Mesendoderm (in vitro differentiated cells): Measurements from ENCODE around the gene IGSF8.

Experiments used
- DNase-seq: peaks from one replicate; pipeline ENCODE4 v3.0.0; 2013
- H2AK5ac ChIP-seq: 2 replicates; pipeline ENCODE4 v1.6.1; 2013; ENCODE audit warnings: low read length, inconsistent platforms
- H2BK120ac ChIP-seq: 2 replicates; pipeline ENCODE4 v1.6.1; 2013; ENCODE audit warnings: low read depth, mild to moderate bottlenecking, low read length, moderate library complexity, mixed read lengths
- H2BK15ac ChIP-seq: replicated peaks from 2 replicates; pipeline ENCODE4 v1.6.1; 2013; ENCODE audit warnings: low read depth, mild to moderate bottlenecking, moderate library complexity
- H2BK5ac ChIP-seq: 2 replicates; pipeline ENCODE4 v1.6.1; 2013; ENCODE audit warnings: low read length, inconsistent platforms
- H3K18ac ChIP-seq: 2 replicates; pipeline ENCODE4 v1.6.1; 2013; ENCODE audit warnings: mild to moderate bottlenecking, low read length, mixed read lengths
- H3K23ac ChIP-seq: one replicate; pipeline ENCODE4 v1.6.1; 2013; ENCODE audit warnings: low read length
- H3K27ac ChIP-seq: 2 replicates; pipeline ENCODE4 v1.5.1; 2013; ENCODE audit warnings: low read depth, mild to moderate bottlenecking, inconsistent platforms, low read length, moderate library complexity
- H3K27me3 ChIP-seq: 2 replicates; pipeline ENCODE4 v1.6.1; 2013; ENCODE audit warnings: low read length, control low read depth, mild to moderate bottlenecking, inconsistent platforms; ENCODE audit not compliant: insufficient read depth, poor library complexity
- H3K36me3 ChIP-seq: 2 replicates; pipeline ENCODE4 v1.6.1; 2013; ENCODE audit warnings: low read length, inconsistent platforms; ENCODE audit not compliant: control insufficient read depth, insufficient read depth
- H3K4ac ChIP-seq: one replicate; pipeline ENCODE4 v1.6.1; 2013; ENCODE audit warnings: low read depth, mild to moderate bottlenecking, low read length, moderate library complexity
- H3K4me1 ChIP-seq: 2 replicates; pipeline ENCODE4 v1.6.1; 2013; ENCODE audit warnings: low read depth, low read length, inconsistent platforms; ENCODE audit not compliant: control insufficient read depth
- H3K4me2 ChIP-seq: 2 replicates; pipeline ENCODE4 v1.6.1; 2013; ENCODE audit warnings: low read length
- H3K4me3 ChIP-seq: 2 replicates; pipeline ENCODE4 v1.5.1; 2013; ENCODE audit warnings: mild to moderate bottlenecking, low read length
- H3K56ac ChIP-seq: one replicate; pipeline ENCODE4 v1.6.1; 2013; ENCODE audit warnings: low read length
- H3K79me1 ChIP-seq: 2 replicates; pipeline ENCODE4 v1.6.1; 2013; ENCODE audit warnings: low read length, inconsistent platforms
- H3K79me2 ChIP-seq: 2 replicates; pipeline ENCODE4 v1.6.1; 2013; ENCODE audit warnings: mild to moderate bottlenecking, low read length; ENCODE audit not compliant: control insufficient read depth, insufficient read depth
- H3K9ac ChIP-seq: 2 replicates; pipeline ENCODE4 v1.6.1; 2013; ENCODE audit warnings: low read length, inconsistent platforms
- H4K5ac ChIP-seq: one replicate; pipeline ENCODE4 v1.6.1; 2013; ENCODE audit warnings: low read length
- H4K8ac ChIP-seq: one replicate; pipeline ENCODE4 v1.6.1; 2013; ENCODE audit warnings: low read depth, mild to moderate bottlenecking, control low read depth, low read length, moderate library complexity
- WGBS: extraction: QIAGEN DNeasy Blood & Tissue Kit; methylation state at CpG from one replicate; pipeline ENCODE4 v1.1.7; 2013; ENCODE audit warnings: low lambda C conversion rate, missing lambda C conversion rate; ENCODE audit not compliant: insufficient coverage; ENCODE audit errors: extremely low coverage; 5-methylcytosine and 5-hydroxymethylcytosine counted together

Gene IGSF8

GRCh38 chr1:160139840-160140239, 41.4 kb upstream of the IGSF8 start:
- no peak overlapping the region for H2BK5ac ChIP-seq
- no peak overlapping the region for H2BK15ac ChIP-seq
- H3K27me3 ChIP-seq: no peaks in the 10 kb centered on the region
- H3K27ac ChIP-seq: no peak overlapping the region
- no CpG with 5 or more reads among the region's 8 CpGs for WGBS
- no peaks in the 10 kb centered on the region for H3K4me1 ChIP-seq
- no peak overlapping the region for H3K9ac ChIP-seq
- H3K18ac ChIP-seq: no peak overlapping the region
- no peak overlapping the region for H3K4ac ChIP-seq
- no peak overlapping the region for H4K5ac ChIP-seq
- H3K23ac ChIP-seq: no peak overlapping the region
- no peak overlapping the region for H2AK5ac ChIP-seq
- H3K4me2 ChIP-seq: no peak overlapping the region
- no peak overlapping the region for H3K56ac ChIP-seq
- no peak overlapping the region for H4K8ac ChIP-seq
- no peaks in the 10 kb centered on the region for H3K79me2 ChIP-seq
- no peak overlapping the region for H3K4me3 ChIP-seq
- no peaks in the 10 kb centered on the region for H3K79me1 ChIP-seq
- no peak overlapping the region for H2BK120ac ChIP-seq
- no peaks in the 10 kb centered on the region for H3K36me3 ChIP-seq
- no peak for DNase-seq

- Histone ChIP-seq H3K79me2 (no peaks in the 10 kb centered on the region), H2BK15ac (no peak overlapping the region), H3K4me1 (no peaks in the 10 kb centered on the region), H4K8ac (no peak overlapping the region), H2AK5ac (no peak overlapping the region), H3K23ac (no peak overlapping the region), H3K27ac (no peak overlapping the region), H3K18ac (no peak overlapping the region), H2BK120ac (no peak overlapping the region), H2BK5ac (no peak overlapping the region), H3K9ac (no peak overlapping the region), H3K56ac (no peak overlapping the region), H3K4ac (no peak overlapping the region), H3K79me1 (no peaks in the 10 kb centered on the region), H3K4me2 (no peak overlapping the region), H3K27me3 (no peaks in the 10 kb centered on the region), H3K36me3 (no peaks in the 10 kb centered on the region), H4K5ac (no peak overlapping the region), H3K4me3 (no peak overlapping the region)
- DNase-seq: no peak
- WGBS: no CpG with 5 or more reads among the region's 8 CpGs
These were observed 38.9 kb upstream of the IGSF8 start for GRCh38 chr1:160137216-160137862.

GRCh38 chr1:160136926-160137200, 38.4 kb upstream of the IGSF8 start:
- Histone ChIP-seq H3K27me3 (no peaks in the 10 kb centered on the region), H3K18ac (no peak overlapping the region), H2AK5ac (no peak overlapping the region), H3K79me1 (no peaks in the 10 kb centered on the region), H2BK120ac (no peak overlapping the region), H3K9ac (no peak overlapping the region), H3K23ac (no peak overlapping the region), H3K56ac (no peak overlapping the region), H3K27ac (no peak overlapping the region), H4K8ac (no peak overlapping the region), H4K5ac (no peak overlapping the region), H3K4me2 (no peak overlapping the region), H3K36me3 (no peaks in the 10 kb centered on the region), H2BK5ac (no peak overlapping the region), H3K4me3 (no peak overlapping the region), H3K4me1 (no peaks in the 10 kb centered on the region), H3K4ac (no peak overlapping the region), H3K79me2 (no peaks in the 10 kb centered on the region), H2BK15ac (no peak overlapping the region)
- WGBS: no CpG with 5 or more reads among the region's 5 CpGs
- no peak for DNase-seq

- WGBS: no CpG with 5 or more reads among the region's 22 CpGs
- H3K79me2 ChIP-seq: no peaks in the 10 kb centered on the region
- H2BK15ac ChIP-seq: no peak overlapping the region
- H2AK5ac ChIP-seq: no peak overlapping the region
- no peak overlapping the region for H3K18ac ChIP-seq
- H4K5ac ChIP-seq: no peak overlapping the region
- no peak overlapping the region for H3K9ac ChIP-seq
- no peaks in the 10 kb centered on the region for H3K79me1 ChIP-seq
- no peak overlapping the region for H4K8ac ChIP-seq
- no peak overlapping the region for H3K56ac ChIP-seq
- H2BK5ac ChIP-seq: no peak overlapping the region
- no peak overlapping the region for H2BK120ac ChIP-seq
- no peak overlapping the region for H3K27ac ChIP-seq
- no peak overlapping the region for H3K4ac ChIP-seq
- DNase-seq: no peak
- H3K27me3 ChIP-seq: no peaks in the 10 kb centered on the region
- no peak overlapping the region for H3K4me3 ChIP-seq
- H3K23ac ChIP-seq: no peak overlapping the region
- no peaks in the 10 kb centered on the region for H3K36me3 ChIP-seq
- no peak overlapping the region for H3K4me2 ChIP-seq
- H3K4me1 ChIP-seq: no peaks in the 10 kb centered on the region
These were observed 37.9 kb upstream of the IGSF8 start for GRCh38 chr1:160136121-160136925.

- Histone ChIP-seq H3K56ac (no peak overlapping the region), H3K4me2 (no peak overlapping the region), H2BK120ac (no peak overlapping the region), H3K27ac (no peak overlapping the region), H3K27me3 (no peaks in the 10 kb centered on the region), H3K18ac (no peak overlapping the region), H4K8ac (no peak overlapping the region), H3K4ac (no peak overlapping the region), H3K9ac (no peak overlapping the region), H3K4me1 (no peaks in the 10 kb centered on the region), H3K23ac (no peak overlapping the region), H2BK15ac (no peak overlapping the region), H3K79me1 (no peaks in the 10 kb centered on the region), H4K5ac (no peak overlapping the region), H2BK5ac (no peak overlapping the region), H2AK5ac (no peak overlapping the region), H3K79me2 (no peaks in the 10 kb centered on the region), H3K4me3 (no peak overlapping the region), H3K36me3 (no peaks in the 10 kb centered on the region)
- no peak for DNase-seq
- WGBS: no CpG with 5 or more reads among the region's 20 CpGs
These were observed 36.6 kb upstream of the IGSF8 start for GRCh38 chr1:160134791-160135572.
